ENCODE results near the gene FAM171A1. TPM values are rescaled to one million over a fixed set of nuclear protein-coding genes. Genes with fewer than 3 reads are reported as not detected.
"Not testable (repeated sequence)": the region's sequence is repeated elsewhere in the genome, so short reads cannot be mapped to it uniquely, and the experiment has no call there.

Gene FAM171A1
- total RNA-seq, 2 donors from 2014 or later, result 14.8 to 16.1 TPM

- ATAC-seq, result no peak
- DNase-seq, result no peak
- intact Hi-C loops (cut with DNase I), result no loop called here
Measured at GRCh38 chr10:15351099-15351820, 19.8 kb downstream of the FAM171A1 start.

- no peak for DNase-seq
- intact Hi-C loops (cut with DNase I), result no loop called here
- no peak for ATAC-seq
Measured at GRCh38 chr10:15349112-15349511, 22.0 kb downstream of the FAM171A1 start.

DNA sequence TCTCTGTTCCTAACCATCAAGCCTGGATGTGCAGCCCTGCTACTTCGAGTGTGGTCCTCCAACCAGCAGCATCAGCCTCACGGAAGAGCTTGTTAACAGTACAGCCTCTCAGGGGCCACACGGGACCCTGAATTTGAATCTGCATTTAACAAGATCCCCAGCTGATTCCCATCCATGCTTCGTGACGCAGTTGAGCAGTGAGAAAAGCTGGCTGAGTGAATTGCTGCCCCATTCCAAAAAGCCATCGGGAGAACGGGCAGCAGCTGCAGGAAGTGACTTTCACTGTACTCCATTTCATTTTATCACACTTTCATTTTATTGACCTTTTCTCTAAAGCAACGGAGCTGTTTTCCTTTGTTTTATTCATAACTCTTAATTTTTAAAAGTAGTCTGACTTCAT is 22.5 kb downstream of the FAM171A1 start:
- intact Hi-C loops (cut with DNase I), result no loop called here
- ATAC-seq (peak; percentile 30 to 63), DNase-seq (peak; percentile 50)

DNA sequence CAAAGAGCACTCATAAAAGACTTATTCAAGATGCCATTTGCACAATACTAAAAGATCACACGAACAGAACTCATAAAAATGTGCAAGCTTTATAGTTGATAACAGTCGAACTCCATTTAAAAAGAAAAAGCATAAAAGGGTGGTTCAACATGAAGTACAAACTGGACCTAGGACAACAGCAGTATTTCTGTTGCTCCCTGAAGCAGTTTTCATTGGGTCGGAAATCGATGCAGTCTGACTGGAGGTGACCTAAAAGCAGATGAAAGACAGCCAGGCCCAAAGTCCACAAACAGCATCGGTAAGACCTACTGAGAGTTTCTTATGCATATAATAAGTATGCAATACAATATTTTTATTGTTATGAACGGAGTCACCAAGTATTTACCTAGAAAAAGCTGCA is 23.9 kb downstream of the FAM171A1 start:
- DNase-seq, result no peak
- intact Hi-C loops (cut with DNase I), result no loop called here
- no peak for ATAC-seq

DNA sequence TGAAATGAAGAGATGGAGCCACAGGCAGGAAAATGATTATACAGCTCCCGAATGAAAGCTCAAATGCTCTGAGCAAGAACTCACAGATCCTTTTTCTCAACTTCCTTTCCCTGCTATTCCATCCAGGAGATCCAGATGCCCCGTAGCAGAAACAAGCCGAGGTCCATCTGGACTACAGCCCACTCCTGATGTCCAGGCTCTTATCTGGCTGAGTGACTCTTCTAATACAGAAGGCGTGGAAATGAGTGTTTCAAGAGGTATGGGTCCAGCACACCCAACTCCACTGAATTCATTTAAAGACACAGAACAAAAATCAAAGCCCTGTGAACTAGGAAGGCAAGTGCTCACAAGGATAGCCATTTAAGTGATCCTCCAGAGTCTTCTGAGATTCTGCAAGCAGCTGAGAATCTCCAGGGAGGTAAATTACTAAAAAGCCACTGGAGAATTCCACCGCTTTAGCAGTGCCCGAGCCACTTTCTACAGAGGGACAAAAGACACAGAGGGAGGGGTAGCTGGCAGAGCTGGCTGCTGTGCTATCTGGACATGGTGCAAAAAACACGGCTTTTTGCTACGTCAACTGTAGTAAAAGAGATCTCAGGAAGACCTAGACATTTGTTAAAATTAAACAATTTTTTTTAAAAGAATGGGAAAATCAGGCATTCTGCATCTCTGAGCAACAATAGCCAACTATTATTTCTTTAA is 24.5 kb downstream of the FAM171A1 start:
- intact Hi-C loops (cut with DNase I), result no loop called here
- DNase-seq (peak; percentile 39), ATAC-seq (peak; percentile 75 to 81)

- ATAC-seq (peak in 1 of 2 donors; percentile 8), DNase-seq (no peak)
- intact Hi-C loops (cut with DNase I), result no loop called here
Measured at GRCh38 chr10:15345450-15345849, 25.6 kb downstream of the FAM171A1 start.

DNA sequence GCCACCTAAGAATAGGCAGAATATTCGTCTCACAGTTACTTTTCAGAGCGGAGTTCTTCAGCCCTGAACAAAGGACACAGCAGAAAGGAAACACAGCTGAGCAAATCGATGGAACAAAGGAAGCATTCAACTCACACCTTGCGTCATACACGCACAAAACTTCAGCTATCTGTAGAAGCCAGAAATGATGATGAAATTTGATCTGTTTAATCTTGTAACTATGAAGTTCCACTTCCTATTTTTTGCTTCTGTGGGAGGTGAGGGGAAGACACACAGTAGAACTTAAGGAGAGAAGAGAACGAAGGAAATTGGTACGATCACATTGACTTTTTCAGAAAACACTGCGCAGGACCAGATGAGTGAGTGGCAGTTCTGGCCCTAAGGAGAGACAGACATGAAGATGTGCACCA is 26.2 kb downstream of the FAM171A1 start:
- intact Hi-C loops (cut with DNase I), result no loop called here
- DNase-seq, result no peak
- peak in 1 of 2 donors; percentile 63 for ATAC-seq

- intact Hi-C loops (cut with DNase I), result no loop called here
- no peak for ATAC-seq
- no peak for DNase-seq
Measured at GRCh38 chr10:15344256-15344875, 26.7 kb downstream of the FAM171A1 start.

DNA sequence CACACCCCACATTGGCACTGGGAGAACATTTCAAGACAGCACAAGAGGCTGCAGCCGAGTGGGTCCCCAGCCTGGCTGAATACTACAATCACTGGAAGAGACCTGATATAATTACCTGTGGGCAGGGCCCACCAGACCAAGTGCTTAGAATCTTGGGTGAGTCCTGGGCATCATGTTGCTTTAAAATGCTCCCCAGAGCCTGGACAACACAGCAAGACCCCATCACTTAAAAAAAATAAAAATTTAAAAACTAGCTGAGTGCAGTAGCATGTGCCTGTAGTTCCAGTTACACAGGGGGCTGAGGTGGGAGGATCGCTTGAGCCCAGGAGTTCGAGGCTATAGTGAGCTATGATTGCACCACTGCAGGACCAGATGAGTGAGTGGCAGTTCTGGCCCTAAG is 28.1 kb downstream of the FAM171A1 start:
- ATAC-seq (no peak), DNase-seq (no peak)
- intact Hi-C loops (cut with DNase I), result no loop called here

DNA sequence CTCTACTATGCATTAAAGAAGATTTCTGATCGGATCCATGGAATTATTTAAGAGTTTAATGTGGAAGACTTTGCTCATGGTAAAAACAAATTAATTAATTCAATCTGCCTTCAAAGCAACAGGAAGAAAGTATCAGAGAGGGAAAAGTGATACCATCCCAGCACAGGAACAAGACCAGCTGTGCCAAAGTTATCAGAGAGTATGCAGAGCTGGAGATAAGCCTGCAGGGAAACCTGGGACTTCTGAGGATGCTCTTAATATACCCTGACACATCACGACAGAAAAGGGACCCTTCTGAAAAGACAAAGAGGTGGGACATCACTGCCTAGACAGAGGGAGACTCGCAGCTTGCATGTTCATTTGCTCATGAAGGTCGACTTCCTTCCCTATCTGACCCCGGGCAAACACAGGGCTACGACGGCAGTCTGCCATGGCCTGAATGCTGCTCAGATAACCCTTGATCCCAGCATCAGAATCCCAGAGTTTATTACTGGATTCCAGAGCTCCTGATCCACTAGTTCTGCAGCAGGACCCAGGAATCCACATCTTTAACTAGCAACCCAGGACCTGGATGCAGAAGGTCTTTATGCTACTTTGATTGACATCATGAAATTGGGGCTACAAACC is 29.5 kb downstream of the FAM171A1 start:
- ATAC-seq (no peak), DNase-seq (no peak)
- intact Hi-C loops (cut with DNase I), result no loop called here

DNA sequence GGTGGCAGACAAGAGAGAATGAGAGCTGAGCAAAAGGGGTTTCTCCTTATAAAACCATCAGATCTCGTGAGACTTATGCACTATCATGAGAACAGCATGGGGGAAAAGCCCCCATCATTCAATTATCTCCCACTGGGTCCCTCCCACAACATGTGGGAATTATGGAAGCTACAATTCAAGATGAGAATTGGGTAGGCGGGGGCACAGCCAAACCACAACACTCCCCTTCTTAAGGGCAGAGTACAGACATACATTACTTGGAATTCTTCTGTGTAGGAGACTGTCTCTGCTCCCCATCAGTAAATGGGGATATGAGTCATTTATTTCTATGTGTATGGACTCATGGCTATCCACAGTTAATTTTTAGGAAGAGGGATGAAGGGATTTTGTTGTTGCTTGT is 31.2 kb downstream of the FAM171A1 start:
- no peak for ATAC-seq
- intact Hi-C loops (cut with DNase I), result no loop called here
- DNase-seq, result no peak

- intact Hi-C loops (cut with DNase I); DNase-seq; ATAC-seq: not testable (repeated sequence)
Measured at GRCh38 chr10:15337441-15337923, 33.6 kb downstream of the FAM171A1 start.

- DNase-seq, result no peak
- no peak for ATAC-seq
- intact Hi-C loops (cut with DNase I), result no loop called here
Measured at GRCh38 chr10:15336211-15336610, 34.9 kb downstream of the FAM171A1 start.

DNA sequence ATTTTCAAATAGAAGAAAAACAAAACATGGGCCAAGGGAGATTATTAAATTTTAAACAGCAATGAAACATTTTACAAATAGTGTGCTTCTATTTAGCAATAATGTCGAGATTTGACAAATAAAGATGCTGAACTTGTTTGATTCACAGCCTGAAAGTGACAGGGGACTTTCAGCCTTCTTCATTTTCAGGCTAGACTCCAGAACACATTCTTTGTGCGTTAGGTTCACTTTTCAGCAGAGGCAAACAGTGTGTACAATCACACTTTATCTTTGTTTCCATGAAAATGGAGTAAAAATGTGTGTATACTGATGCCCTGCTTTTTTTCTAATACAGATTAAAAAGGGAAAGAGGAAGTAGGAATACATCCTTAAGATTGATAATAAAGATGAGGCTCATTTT is 35.6 kb downstream of the FAM171A1 start:
- intact Hi-C loops (cut with DNase I), result no loop called here
- ATAC-seq, result peak in 1 of 2 donors; percentile 38
- no peak for DNase-seq

GRCh38 chr10:15334650-15335323 is 36.3 kb downstream of the FAM171A1 start:
- no peak for DNase-seq
- intact Hi-C loops (cut with DNase I), result no loop called here

DNA sequence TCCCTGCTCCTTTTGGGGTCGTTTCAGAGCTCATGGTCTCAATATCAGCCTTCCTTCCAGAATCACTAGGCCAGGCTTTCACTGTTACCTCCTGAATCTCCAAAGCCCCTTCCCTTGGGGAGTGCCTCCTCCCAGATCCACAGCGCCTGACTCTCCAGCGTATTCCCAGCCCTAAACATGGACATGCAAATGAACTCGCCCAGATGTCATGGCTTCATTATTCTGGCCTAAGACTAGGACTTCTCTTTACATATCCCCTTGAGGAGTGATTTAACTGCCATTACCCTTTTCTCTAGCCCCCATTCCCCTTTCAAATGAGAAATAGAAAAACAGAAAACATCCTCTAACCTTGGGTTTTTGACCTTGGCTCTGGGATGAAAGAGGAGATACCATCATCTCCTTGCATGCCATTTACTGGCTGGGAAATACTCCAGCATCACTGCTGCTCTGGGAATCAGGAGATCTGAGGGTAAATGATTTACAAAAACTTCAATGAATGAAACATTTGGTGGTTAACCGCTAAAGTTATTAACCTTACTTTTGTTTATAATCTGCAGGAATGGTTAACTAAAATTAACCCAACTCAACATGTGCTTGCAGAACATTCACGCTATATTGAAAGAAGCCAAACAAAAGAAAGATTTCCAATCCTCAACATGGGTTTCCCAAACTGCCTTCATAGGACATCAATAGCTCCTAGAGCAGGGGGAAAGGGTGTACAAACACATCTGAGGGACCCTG is 37.0 kb downstream of the FAM171A1 start:
- ATAC-seq (no peak), DNase-seq (no peak)
- intact Hi-C loops (cut with DNase I), result no loop called here

More at GRCh38 chr10:15334650-15335323, 36.3 kb downstream of the FAM171A1 start:
- no peak for ATAC-seq

DNA sequence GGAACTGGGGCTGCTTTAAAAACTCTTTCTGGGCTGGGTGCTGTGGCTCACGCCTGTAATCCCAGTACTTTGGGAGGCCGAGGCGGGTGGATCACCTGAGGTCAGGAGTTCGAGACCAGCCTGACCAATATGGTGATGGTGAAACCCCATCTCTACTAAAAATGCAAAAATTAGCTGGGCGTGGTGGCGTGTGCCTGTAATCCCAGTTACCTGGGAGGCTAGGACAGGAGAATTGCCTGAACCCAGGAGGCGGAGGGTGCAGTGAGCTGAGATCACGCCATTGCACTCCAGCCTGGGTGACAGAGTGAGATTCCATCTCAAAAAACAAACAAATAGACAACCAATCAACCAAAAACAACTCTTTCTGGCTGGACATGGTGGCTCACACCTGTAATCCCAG is 37.9 kb downstream of the FAM171A1 start:
- intact Hi-C loops (cut with DNase I); DNase-seq; ATAC-seq: not testable (repeated sequence)

DNA sequence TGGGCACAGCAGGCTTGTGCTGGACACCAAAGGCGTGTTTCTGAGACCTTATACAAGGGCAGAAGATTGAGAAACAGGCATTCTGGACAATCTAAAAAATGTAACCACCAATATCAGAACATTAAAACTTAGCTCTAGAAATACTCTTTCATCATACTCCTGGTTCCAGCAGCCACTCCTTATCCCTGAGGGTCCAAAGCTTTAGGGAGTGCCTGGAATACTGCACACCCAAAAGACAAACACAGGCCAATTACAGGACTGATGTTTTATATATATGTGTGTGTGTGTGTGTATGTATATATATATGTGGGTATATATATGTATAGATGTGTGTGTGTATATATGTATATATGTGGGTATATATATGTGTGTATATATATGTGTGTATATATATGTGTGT is 39.6 kb downstream of the FAM171A1 start:
- intact Hi-C loops (cut with DNase I), result no loop called here
- no peak for DNase-seq
- no peak for ATAC-seq

- intact Hi-C loops (cut with DNase I), result no loop called here
- ATAC-seq, result no peak
- no peak for DNase-seq
Measured at GRCh38 chr10:15329437-15329836, 41.7 kb downstream of the FAM171A1 start.

Data from left cardiac atrium (tissue), 4 donors.